Right renal pelvis (tissue), 4 donors: ENCODE results near the gene NSUN3. TPM values are rescaled to one million over a fixed set of nuclear protein-coding genes. Genes with fewer than 3 reads are reported as not detected.
"Not testable (repeated sequence)": the region's sequence is repeated elsewhere in the genome, so short reads cannot be mapped to it uniquely, and the experiment has no call there.

Experiments used
- DNase-seq, 4 donors: peaks; one replicate each; pipeline ENCODE4 v3.0.0-alpha.2; 2013; ENCODE audit warnings: low read depth in 4 of 4, low spot score in 3 of 4, missing footprints in 1 of 4
- polyA plus RNA-seq, 4 donors: library from polyadenylated mRNA; unstranded; fragments of 120-200 nt; gene quantifications; one replicate each; pipeline ENCODE4 v1.2.1, GENCODE V29; 2013; ENCODE audit not compliant: insufficient read length in 4 of 4

Gene NSUN3
- 10 to 100 TPM; 11.3 to 15.1 (median 12.6) TPM for polyA plus RNA-seq

DNA sequence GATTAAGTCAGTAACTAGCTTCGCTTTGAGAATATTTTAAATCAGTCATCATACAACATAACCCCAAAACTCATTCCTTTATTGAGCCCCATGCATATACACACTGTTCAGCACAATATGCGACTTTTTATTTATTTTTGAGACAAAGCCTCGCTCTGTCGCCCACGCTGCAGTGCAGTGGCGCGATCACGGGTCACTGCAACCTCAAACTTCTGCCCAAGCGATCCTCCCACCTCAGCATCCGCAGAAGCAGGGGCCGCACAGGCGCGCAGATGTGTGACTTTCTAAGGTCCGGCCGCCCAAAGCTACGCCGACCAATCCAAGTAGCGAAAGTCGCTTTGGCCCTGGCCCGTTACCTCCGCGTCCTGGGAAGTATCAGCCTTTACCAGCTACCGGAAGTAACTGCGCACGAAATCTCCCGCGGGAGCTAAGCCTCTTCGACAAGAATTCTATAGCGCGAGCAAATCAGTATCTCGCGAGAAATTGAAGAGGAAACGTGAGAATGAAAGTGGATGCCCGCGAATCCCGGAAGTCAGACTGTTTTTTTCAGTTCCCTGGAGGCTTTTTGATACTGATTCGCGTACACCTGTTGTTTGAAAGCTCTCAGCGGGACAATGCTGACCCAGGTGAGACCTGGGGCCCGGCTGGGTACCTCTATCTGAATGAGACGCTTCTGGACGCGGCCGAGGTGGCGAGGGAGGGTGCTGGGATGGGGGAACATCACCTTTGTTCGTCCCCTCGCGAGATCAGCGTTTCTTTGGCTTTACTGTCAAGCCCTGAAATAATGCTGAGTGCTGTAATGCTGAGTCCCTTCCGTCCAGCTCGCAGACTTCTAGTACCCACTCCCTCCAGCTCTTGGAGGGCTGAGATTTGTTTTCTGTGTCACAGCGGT, at the start of gene NSUN3, which contains the start of gene DHFR2:
Gene NSUN3, plus strand, starts transcription at position 549 of the 892 bp plus-strand sequence. Its CDS starts 66 bp downstream, at position 615.
Gene DHFR2, minus strand, starts transcription at position 404 of the 892 bp plus-strand sequence. CDS start 1,405 bp downstream, outside the sequence.
- peak; percentile 91 to 96 (median 95) for DNase-seq

- DNase-seq: no peak
Observed at GRCh38 chr3:94015025-94015424, 47.8 kb upstream of the NSUN3 start.

GRCh38 chr3:94019659-94020058, 43.2 kb upstream of the NSUN3 start:
- no peak for DNase-seq

GRCh38 chr3:94020293-94020692, 42.6 kb upstream of the NSUN3 start:
- no peak for DNase-seq

DNA sequence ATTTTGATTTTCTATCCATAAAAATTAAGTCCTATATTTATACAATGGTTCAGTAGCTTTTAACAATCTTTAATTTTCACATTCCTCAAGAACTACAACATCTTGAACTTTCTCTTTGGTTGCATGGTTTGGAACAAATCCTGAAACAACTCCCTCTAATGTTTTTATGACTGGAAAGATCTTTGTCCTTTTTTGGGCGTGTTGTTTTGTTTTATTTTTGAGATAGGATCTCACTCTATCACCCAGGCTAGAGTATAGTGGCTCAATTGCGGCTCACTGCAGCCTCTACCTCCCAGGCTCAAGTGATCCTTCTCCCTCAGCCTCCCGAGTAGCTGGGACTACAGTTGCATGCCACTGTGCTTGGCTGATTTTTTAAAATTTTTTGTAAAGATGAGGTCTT, 38.5 kb upstream of the NSUN3 start:
- DNase-seq: no peak

- no peak for DNase-seq
Observed at GRCh38 chr3:94026623-94027022, 36.2 kb upstream of the NSUN3 start.

DNA sequence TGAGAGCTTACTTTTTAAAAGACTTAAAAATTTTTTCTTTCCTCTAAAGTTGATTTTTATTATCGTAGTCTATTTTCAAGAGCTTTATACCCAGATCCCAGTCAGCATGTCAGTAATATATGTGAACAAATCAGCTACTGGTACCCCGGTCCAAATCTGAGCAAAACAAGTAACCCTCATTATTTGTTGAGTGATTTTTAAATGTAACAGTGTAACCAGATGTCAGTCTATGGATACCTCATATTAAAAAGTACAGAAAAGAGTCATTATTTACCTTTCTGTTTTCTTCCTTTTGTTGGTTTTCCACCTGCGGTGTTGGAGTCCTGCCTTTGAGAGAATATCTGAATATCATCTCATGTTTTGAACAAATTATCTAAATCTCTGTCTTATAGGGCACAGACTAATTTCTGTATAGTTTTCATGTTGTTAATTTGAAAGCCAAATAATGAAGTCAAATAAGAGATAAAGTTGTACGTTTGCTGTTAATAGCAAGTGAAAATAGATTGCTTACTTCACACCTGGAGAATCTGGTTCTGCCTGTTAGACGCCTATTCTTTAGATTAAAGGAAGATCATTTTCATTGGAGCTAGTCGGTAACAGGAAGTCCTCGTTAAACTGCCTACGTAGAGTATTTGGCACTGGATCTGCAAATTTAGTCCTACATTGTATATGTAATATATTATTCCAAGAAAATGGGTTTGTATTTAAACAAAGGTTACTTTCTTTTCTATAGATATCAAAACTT, 34.6 kb upstream of the NSUN3 start, which contains the start of gene STX19:
Gene STX19, minus strand, starts transcription at position 505 of the 745 bp plus-strand sequence. CDS start 13,328 bp downstream, outside the sequence.
- no peak for DNase-seq

DNA sequence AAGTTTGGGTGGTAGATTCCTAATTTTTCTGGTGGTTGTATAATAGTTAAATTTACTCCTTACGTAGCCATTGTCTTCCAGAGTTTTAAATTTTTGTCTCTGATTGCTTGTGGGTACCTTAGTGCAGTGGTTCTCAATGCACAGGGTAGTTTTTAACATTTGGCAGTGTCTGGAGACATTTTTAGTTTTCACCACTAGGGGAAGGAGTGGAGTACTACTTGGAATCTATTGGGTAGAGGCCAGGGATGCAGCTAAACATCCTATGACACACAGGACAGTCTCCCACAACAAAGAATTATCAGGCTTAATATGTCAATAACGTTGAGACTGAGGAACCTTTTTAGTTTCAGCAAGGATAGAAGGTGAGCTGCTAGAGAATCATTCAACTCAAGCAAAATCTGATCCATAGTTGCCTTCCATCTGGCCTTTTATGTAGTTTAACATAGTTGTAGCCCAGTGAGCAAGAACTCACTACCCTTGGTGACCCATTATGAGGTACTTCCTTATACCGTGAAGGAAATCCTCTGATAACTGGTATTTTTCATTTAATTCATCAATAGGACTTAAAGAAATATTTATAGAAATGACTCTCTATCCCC, 25.9 kb upstream of the NSUN3 start:
- DNase-seq: no peak

DNA sequence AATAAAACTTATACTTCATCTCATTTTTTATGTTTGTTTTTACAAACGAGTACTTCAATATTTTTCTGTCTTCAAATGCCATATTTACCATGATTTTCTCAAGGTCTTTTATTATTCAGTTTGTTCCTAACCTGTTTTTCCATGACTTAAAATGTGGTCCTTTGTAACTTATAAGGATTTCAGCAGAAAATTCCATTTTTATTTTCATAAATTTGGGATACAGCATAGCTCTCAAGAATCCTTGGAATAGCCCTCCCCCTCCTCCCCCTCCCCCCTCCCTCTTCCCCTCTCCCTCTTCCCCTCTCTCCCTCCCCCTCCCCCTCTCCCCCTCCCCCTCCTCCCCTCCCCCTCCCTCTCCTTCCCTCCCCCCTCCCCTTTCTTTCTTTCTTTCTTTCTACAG, 19.6 kb upstream of the NSUN3 start:
- DNase-seq: no peak

GRCh38 chr3:94044100-94044936, 18.5 kb upstream of the NSUN3 start:
- DNase-seq: not testable (repeated sequence)

DNA sequence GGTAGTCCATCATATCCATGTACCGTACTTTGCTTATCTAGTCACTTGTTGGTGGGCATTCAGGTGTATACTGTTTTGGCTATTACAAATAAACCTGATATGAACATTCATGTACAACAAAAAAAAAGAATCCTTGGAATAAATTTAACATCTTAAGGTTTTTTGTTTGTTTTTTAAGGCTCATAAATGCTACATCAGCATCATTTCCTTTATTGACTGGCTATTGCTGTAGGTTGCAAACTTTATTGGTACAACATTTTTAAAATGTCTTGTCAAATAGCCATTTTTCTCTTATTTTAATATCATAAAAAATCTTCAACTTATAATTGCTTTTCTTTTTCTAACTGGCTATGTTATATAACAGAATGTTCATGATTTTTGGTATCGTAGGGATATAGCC, 16.3 kb upstream of the NSUN3 start:
- DNase-seq: no peak

- DNase-seq: no peak
Observed at GRCh38 chr3:94049267-94049666, 13.6 kb upstream of the NSUN3 start.

GRCh38 chr3:94050546-94050945, 12.3 kb upstream of the NSUN3 start:
- DNase-seq: no peak

GRCh38 chr3:94061297-94061696, 1.6 kb upstream of the NSUN3 start:
- DNase-seq: no peak

DNA sequence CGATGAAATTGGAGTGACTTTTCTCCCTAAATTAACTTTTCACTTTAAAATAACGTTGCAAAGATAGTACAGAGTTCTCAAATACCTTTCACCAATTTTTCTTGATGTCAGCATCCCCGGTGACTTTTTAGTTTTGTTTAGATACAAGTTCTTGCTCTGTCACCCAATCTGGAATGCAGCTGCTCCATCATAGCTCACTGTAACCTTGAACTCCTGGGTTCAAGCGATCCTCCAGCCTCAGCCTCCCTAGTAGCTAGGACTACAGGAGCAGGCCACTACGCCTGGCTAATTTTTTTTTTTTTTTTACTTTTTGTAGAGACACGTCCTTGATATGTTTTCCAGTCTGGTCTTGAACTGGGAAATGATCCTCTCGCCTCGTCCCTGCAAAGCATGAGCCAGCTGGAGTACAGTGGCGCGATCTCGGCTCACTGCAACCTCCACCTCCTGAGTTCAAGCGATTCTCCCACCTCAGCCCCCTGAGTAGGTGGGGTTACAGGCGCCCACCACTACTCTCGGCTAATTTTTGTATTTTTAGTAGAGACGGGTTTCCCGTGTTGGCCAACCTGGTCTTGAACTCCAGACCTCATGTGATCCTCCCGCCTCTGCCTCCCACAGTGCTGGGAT, 747 bp downstream of the NSUN3 start:
- DNase-seq: no peak

GRCh38 chr3:94064243-94064860, 1.5 kb downstream of the NSUN3 start:
- DNase-seq: no peak

DNA sequence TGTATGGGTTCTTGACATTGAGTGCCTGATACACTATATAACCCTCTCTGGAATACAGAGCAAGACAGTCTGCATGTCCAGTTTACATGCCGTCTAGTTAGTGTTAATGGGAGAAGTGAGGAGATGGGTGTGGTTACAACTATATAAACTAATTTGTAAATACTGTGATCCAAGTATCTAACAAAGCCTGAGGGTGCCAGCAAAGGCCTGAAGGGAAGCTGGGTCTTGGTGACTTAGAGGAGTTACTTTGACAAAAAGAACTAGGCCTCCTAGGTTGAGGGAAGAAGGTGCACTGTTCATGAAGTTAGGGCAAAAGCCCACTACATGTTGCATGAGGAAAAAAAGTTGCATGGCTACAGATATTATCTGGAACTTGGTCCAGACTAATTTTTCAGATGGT, 2.3 kb downstream of the NSUN3 start:
- DNase-seq: no peak

DNA sequence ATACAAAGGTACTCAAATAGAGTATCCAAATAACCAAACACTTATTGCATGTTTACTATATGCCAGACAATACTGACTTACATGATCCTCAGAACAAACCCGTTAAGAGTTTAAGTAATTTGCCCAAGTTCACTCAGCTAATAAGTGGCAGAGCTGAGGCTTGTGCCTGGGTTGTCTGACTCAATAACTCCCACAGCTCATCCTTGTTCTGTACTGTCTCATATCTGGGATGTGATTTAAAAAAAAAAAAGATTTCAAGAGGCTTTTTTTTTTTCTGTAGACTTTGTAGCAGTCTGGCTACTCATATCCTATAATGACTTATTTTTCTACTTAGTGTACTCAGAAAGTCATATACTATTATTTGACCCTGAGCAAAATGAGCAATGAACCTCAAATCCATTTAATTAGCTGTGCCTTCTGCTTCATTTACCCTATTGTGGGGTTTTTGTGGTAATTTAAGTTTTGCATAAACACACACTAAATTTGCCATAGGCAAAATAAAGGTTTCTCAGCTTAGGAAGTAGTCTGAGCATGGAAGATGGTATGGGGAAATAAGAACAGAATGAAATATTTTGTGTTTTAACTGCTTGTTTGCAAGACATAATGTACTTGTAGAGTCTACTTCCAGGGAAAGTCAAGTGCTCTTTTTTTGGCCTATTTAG, 3.1 kb downstream of the NSUN3 start:
- no peak for DNase-seq
